AG04449 (cell line): ENCODE measurements around the gene GSTM4.

Source experiments
- CTCF ChIA-PET: fragments of 350-600 bp; formaldehyde crosslinking; extraction: SDS; loops from one replicate; lab custom pipeline; 2021; ENCODE audit warnings: antibody characterized with exemption; lab: Yijun Ruan, JAX
- POLR2A ChIA-PET: fragments of 400-600, 350-600 bp; formaldehyde crosslinking; extraction: SDS; loops from one replicate; lab custom pipeline; 2020; ENCODE audit warnings: antibody characterized with exemption, inconsistent platforms; lab: Yijun Ruan, JAX
- DNase-seq: peaks from one replicate; pipeline ENCODE4 v3.0.0-alpha.2; 2010; ENCODE audit warnings: low read depth, low spot score
- H3K4me3 ChIP-seq: 2 replicates; pipeline ENCODE4 v1.5.1; 2011; ENCODE audit warnings: low read depth, mild to moderate bottlenecking, control low read depth, low read length
- CTCF ChIP-seq: IDR thresholded peaks from one replicate; pipeline ENCODE4 v1.5.1; 2011; ENCODE audit warnings: mild to moderate bottlenecking, moderate library complexity, low read length, control low read depth, inconsistent platforms; ENCODE audit not compliant: insufficient read depth; ENCODE audit errors: missing control alignments

Gene GSTM4

GRCh38 chr1:109641078-109641740, 14.7 kb upstream of the GSTM4 start:
- ChIA-PET POLR2A (interaction anchor here (0.6 to 1.8 kb wide), 4 partner anchors 93 to 343 kb away, joined by 3 to 11 read pairs (median 5); partner anchors contain the start of genes AHCYL1 and GNAI3), CTCF (interaction anchor here (0.6 to 18.9 kb wide), 42 partner anchors 12 to 412 kb away, joined by 3 to 830 read pairs (median 7); partner anchors contain the start of genes AHCYL1, AMPD2, CYB561D1 and EPS8L3)
- TF ChIP-seq CTCF = no peak
- no peak for DNase-seq
- H3K4me3 ChIP-seq = no peak overlapping the region

GRCh38 chr1:109641861-109642260, 14.0 kb upstream of the GSTM4 start:
- ChIA-PET POLR2A (no interaction called here), CTCF (interaction anchor here (0.6 to 18.9 kb wide), 21 partner anchors 11 to 412 kb away, joined by 3 to 830 read pairs (median 13); partner anchors contain the start of genes AHCYL1, AMPD2, EPS8L3 and GNAI3)
- no peak for DNase-seq
- no peak for TF ChIP-seq CTCF
- no peak overlapping the region for H3K4me3 ChIP-seq

- POLR2A ChIA-PET = no interaction called here
- CTCF ChIA-PET = interaction anchor here (1.0 to 18.9 kb wide), 16 partner anchors 11 to 341 kb away, joined by 3 to 830 read pairs (median 5); partner anchors contain the start of genes AHCYL1, AMPD2, EPS8L3 and GNAI3
- no peak for DNase-seq
- no peak overlapping the region for H3K4me3 ChIP-seq
- TF ChIP-seq CTCF = no peak
Observed at GRCh38 chr1:109642626-109643025, 13.3 kb upstream of the GSTM4 start.

GRCh38 chr1:109643385-109644230, 12.3 kb upstream of the GSTM4 start:
- POLR2A ChIA-PET = no interaction called here
- TF ChIP-seq CTCF = peak; percentile 94
- no peak overlapping the region for H3K4me3 ChIP-seq
- CTCF ChIA-PET = interaction anchor here (0.6 to 18.9 kb wide), 22 partner anchors 10 to 340 kb away, joined by 3 to 830 read pairs (median 5); partner anchors contain the start of genes AHCYL1, AMPD2, EPS8L3 and GNAI3
- no peak for DNase-seq

GRCh38 chr1:109644670-109645069, 11.2 kb upstream of the GSTM4 start:
- CTCF ChIA-PET = interaction anchor here (1.2 to 18.9 kb wide), 6 partner anchors 8 to 339 kb away, joined by 3 to 830 read pairs (median 358); partner anchors contain the start of genes AHCYL1, AMPD2, GNAT2 and GPR61
- H3K4me3 ChIP-seq = no peak overlapping the region
- TF ChIP-seq CTCF = no peak
- POLR2A ChIA-PET = no interaction called here
- DNase-seq = no peak

GRCh38 chr1:109649491-109649914, 6.4 kb upstream of the GSTM4 start:
- DNase-seq = no peak

More at GRCh38 chr1:109649491-109649914, 6.4 kb upstream of the GSTM4 start:
- CTCF ChIA-PET = interaction anchor here (0.9 to 16.1 kb wide), 9 partner anchors 10 to 336 kb away, joined by 3 to 344 read pairs (median 5); partner anchors contain the start of gene AHCYL1
- no peak overlapping the region for H3K4me3 ChIP-seq
- POLR2A ChIA-PET = no interaction called here
- no peak for TF ChIP-seq CTCF
